ENCODE data around the gene SLC66A2.

DNA sequence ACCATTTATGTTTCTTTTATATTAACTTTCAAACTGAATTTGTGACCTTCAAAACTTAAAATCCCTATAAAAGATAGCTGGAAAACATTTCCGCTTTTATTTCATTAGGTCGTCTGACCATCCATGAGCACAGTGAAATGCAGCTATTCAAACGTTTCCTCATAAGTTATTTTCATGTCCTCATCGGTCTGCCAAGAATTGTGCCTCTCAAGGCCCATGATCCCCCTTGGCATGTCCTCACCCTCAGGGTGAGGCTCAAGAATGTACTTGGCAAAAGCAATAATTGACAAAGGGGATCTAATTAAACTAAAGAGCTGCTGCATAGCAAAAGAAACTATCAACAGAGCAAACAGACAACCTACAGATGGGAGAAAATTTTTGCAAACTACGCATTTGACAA is 12.4 kb downstream of the SLC66A2 start:
- TF ChIP-seq, protein P1, sequence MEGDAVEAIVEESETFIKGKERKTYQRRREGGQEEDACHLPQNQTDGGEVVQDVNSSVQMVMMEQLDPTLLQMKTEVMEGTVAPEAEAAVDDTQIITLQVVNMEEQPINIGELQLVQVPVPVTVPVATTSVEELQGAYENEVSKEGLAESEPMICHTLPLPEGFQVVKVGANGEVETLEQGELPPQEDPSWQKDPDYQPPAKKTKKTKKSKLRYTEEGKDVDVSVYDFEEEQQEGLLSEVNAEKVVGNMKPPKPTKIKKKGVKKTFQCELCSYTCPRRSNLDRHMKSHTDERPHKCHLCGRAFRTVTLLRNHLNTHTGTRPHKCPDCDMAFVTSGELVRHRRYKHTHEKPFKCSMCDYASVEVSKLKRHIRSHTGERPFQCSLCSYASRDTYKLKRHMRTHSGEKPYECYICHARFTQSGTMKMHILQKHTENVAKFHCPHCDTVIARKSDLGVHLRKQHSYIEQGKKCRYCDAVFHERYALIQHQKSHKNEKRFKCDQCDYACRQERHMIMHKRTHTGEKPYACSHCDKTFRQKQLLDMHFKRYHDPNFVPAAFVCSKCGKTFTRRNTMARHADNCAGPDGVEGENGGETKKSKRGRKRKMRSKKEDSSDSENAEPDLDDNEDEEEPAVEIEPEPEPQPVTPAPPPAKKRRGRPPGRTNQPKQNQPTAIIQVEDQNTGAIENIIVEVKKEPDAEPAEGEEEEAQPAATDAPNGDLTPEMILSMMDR (IDR thresholded peaks at IDR 0.05 in 2 of 3, conservative IDR thresholded peaks at IDR 0.05 in 1 of 3; ENCODE audit: control insufficient read depth in 2 of 3, extremely low read depth in 1 of 3, insufficient read depth in 1 of 3, low read depth in 3 of 3, low read length in 3 of 3) = no peak
- TF ChIP-seq ETV6 (conservative IDR thresholded peaks at IDR 0.05 in 1 of 2, IDR thresholded peaks at IDR 0.05 in 1 of 2; ENCODE audit: borderline replicate concordance in 1 of 2, low read depth in 1 of 2) = no peak
- TF ChIP-seq GABPA (IDR thresholded peaks at IDR 0.05; ENCODE audit: low read depth) = no peak
- no peak for TF ChIP-seq YY1 (IDR thresholded peaks at IDR 0.05; ENCODE audit: low read depth, low read length)
- no peak for TF ChIP-seq POLR2A (IDR thresholded peaks at IDR 0.05; ENCODE audit: low read depth, low read length)
- TF ChIP-seq EP300 (IDR thresholded peaks at IDR 0.05; ENCODE audit: borderline replicate concordance in 1 of 2, control insufficient read depth in 1 of 2, low read depth in 2 of 2, low read length in 2 of 2) = no peak
- no peak for TF ChIP-seq POLR2AphosphoS5 (IDR thresholded peaks at IDR 0.05; ENCODE audit: low read length)
- TF ChIP-seq, protein P2, sequence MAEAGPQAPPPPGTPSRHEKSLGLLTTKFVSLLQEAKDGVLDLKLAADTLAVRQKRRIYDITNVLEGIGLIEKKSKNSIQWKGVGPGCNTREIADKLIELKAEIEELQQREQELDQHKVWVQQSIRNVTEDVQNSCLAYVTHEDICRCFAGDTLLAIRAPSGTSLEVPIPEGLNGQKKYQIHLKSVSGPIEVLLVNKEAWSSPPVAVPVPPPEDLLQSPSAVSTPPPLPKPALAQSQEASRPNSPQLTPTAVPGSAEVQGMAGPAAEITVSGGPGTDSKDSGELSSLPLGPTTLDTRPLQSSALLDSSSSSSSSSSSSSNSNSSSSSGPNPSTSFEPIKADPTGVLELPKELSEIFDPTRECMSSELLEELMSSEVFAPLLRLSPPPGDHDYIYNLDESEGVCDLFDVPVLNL (IDR thresholded peaks at IDR 0.05; ENCODE audit: low read depth, low read length) = no peak
- TF ChIP-seq SMC3 (IDR thresholded peaks at IDR 0.05; ENCODE audit: borderline replicate concordance, low read length) = no peak
- no peak for TF ChIP-seq ASH2L (IDR thresholded peaks at IDR 0.05; ENCODE audit: borderline replicate concordance, low read depth)
- no peak for TF ChIP-seq ZNF274 (IDR thresholded peaks at IDR 0.05; ENCODE audit: insufficient read depth, insufficient read length)
- TF ChIP-seq NBN (IDR thresholded peaks at IDR 0.05) = no peak
- no peak for TF ChIP-seq RFX5 (IDR thresholded peaks at IDR 0.05; ENCODE audit: low read depth, low read length)

All from GM12878 (cell line).